ENCODE measurements around the gene ERP27. TPM values are rescaled to one million over a fixed set of nuclear protein-coding genes. Genes with fewer than 3 reads are reported as not detected.

The ERP27 gene
- total and polyA plus RNA-seq, 2 of the 8 experiments (the other 6 are each of a cell fraction or from before 2014, with no cell fraction given): not detected

- TF ChIP-seq PHF8 (conservative IDR thresholded peaks at IDR 0.05; ENCODE audit: low read depth, low read length) (no peak), SP4 (IDR thresholded peaks at IDR 0.05; ENCODE audit: low read length) (no peak), CREB1 (IDR thresholded peaks at IDR 0.05) (no peak), E2F6 (IDR thresholded peaks at IDR 0.05) (no peak)
These were observed 13.8 kb downstream of the ERP27 start (continued) for GRCh38 chr12:14924541-14924940.

All from H1 (cell line).